ENCODE data around the gene GJC1. TPM values are rescaled to one million over a fixed set of nuclear protein-coding genes. Genes with fewer than 3 reads are reported as not detected.

Gene GJC1
- polyA plus RNA-seq, 1 of the 3 experiments (the other 2 are of a cell fraction) = 15.2 TPM

- Histone ChIP-seq H2AFZ (ENCODE audit: low read depth) (no peak overlapping the region), H4K20me1 (ENCODE audit: insufficient read depth) (0 out of 2 replicates have a peak, but pooled peaks cover 5% of the 10 kb centered on the region), H3K9ac (no peak overlapping the region), H3K4me1 (ENCODE audit: control insufficient read depth in 1 of 2, insufficient read depth in 2 of 2, low read depth in 1 of 2, low read length in 1 of 2) (no peaks in the 10 kb centered on the region), H3K4me3 (ENCODE audit: low read depth in 2 of 2, low read length in 1 of 2) (no peak overlapping the region), H3K27ac (ENCODE audit: low read depth in 2 of 2, low read length in 1 of 2) (no peak overlapping the region), H3K4me2 (no peak overlapping the region), H3F3A (replicated peaks; ENCODE audit: insufficient read depth) (peaks cover 26% of the 10 kb centered on the region), H3K9me3 (no peaks in the 10 kb centered on the region), H3K36me3 (replicated peaks in 1 of 2; ENCODE audit: control insufficient read depth in 1 of 2, insufficient read depth in 2 of 2, low read length in 1 of 2) (peaks cover 64 to 72% of the 10 kb centered on the region in 2 experiments), H3K79me2 (ENCODE audit: insufficient read depth) (peaks cover 12% of the 10 kb centered on the region; the same call in 1 of the 2 replicates), H3K27me3 (ENCODE audit: insufficient read depth) (no peaks in the 10 kb centered on the region), H3K9me2 (no peaks in the 10 kb centered on the region)
- TF ChIP-seq MXI1 (IDR thresholded peaks at IDR 0.05; ENCODE audit: low read depth, low read length) = no peak
- no peak for TF ChIP-seq SIN3A (IDR thresholded peaks at IDR 0.05; ENCODE audit: borderline replicate concordance, low read depth, low read length)
- no peak for TF ChIP-seq RAD21 (IDR thresholded peaks at IDR 0.05; ENCODE audit: low read length)
- TF ChIP-seq GATA2 (CRISPR knock-in tag; IDR thresholded peaks at IDR 0.05) = no peak
- TF ChIP-seq MAX (IDR thresholded peaks at IDR 0.05; ENCODE audit: low read depth) = no peak
- TF ChIP-seq RCOR1 (IDR thresholded peaks at IDR 0.05; ENCODE audit: low read length) = no peak
- no peak for TF ChIP-seq MEF2A (IDR thresholded peaks at IDR 0.05; ENCODE audit: borderline replicate concordance, low read depth)
- no peak for TF ChIP-seq NRF1 (IDR thresholded peaks at IDR 0.05; ENCODE audit: low read depth, low read length)
- TF ChIP-seq YY1 (IDR thresholded peaks at IDR 0.05; ENCODE audit: low read depth) = no peak
- DNase-seq = no peak
- POLR2A ChIA-PET = no interaction called here
- CTCF ChIA-PET = interaction anchor here (0.7 to 13.9 kb wide), 35 partner anchors 8 to 345 kb away, joined by 3 to 324 read pairs (median 5); partner anchors contain the start of genes EFTUD2 and PLCD3
- 94% methylated on average over 6 of the region's 6 CpGs for WGBS (ENCODE audit: low lambda C conversion rate)
Observed at GRCh38 chr17:44879376-44879775, 49.3 kb upstream of the GJC1 start.

- H3K9ac ChIP-seq = no peak overlapping the region
- H3K4me3 ChIP-seq (ENCODE audit: low read depth in 2 of 2, low read length in 1 of 2) = no peak overlapping the region; a peak in 1 of 4 replicates
- H3K4me1 ChIP-seq (ENCODE audit: control insufficient read depth in 1 of 2, insufficient read depth in 2 of 2, low read depth in 1 of 2, low read length in 1 of 2) = no peaks in the 10 kb centered on the region
- H3K27me3 ChIP-seq (ENCODE audit: insufficient read depth) = no peaks in the 10 kb centered on the region
- TF ChIP-seq RXRA (IDR thresholded peaks at IDR 0.05; ENCODE audit: borderline replicate concordance, low read depth) = no peak
- TF ChIP-seq SMC3 (IDR thresholded peaks at IDR 0.05; ENCODE audit: low read depth, low read length) = peak; percentile 52
- TF ChIP-seq NFIC (IDR thresholded peaks at IDR 0.05; ENCODE audit: borderline replicate concordance) = no peak
- TF ChIP-seq RFX5 (IDR thresholded peaks at IDR 0.05; ENCODE audit: low read length) = no peak
- TF ChIP-seq RAD21 (IDR thresholded peaks at IDR 0.05; ENCODE audit: low read length) = peak; percentile 61
- TF ChIP-seq ELF1 (IDR thresholded peaks at IDR 0.05) = no peak
- peak; percentile 80 for TF ChIP-seq CTCF (IDR thresholded peaks at IDR 0.05)
- no peaks in the 10 kb centered on the region for H3K9me3 ChIP-seq
- WGBS (ENCODE audit: low lambda C conversion rate) = 50% methylated on average over 6 of the region's 6 CpGs
- DNase-seq = peak; percentile 47
- H4K20me1 ChIP-seq (ENCODE audit: insufficient read depth) = 0 out of 2 replicates have a peak, but pooled peaks cover 5% of the 10 kb centered on the region
- peaks cover 12% of the 10 kb centered on the region; the same call in 1 of the 2 replicates for H3K79me2 ChIP-seq (ENCODE audit: insufficient read depth)
- H3K4me2 ChIP-seq = no peak overlapping the region
- peaks cover 68 to 76% of the 10 kb centered on the region in 2 experiments for H3K36me3 ChIP-seq (replicated peaks in 1 of 2; ENCODE audit: control insufficient read depth in 1 of 2, insufficient read depth in 2 of 2, low read length in 1 of 2)
- no peak overlapping the region for H2AFZ ChIP-seq (ENCODE audit: low read depth)
- H3K9me2 ChIP-seq = no peaks in the 10 kb centered on the region
- H3F3A ChIP-seq (replicated peaks; ENCODE audit: insufficient read depth) = peaks cover 30% of the 10 kb centered on the region
- no peak overlapping the region; a peak in 1 of 4 replicates for H3K27ac ChIP-seq (ENCODE audit: low read depth in 2 of 2, low read length in 1 of 2)
- CTCF ChIA-PET = interaction anchor here (0.6 to 13.9 kb wide), 48 partner anchors 9 to 345 kb away, joined by 3 to 324 read pairs (median 4); partner anchors contain the start of genes EFTUD2 and PLCD3
- POLR2A ChIA-PET = interaction anchor here (0.8 kb wide), 1 partner anchor 101 kb away, joined by 3 read pairs; no protein-coding TSS in a partner anchor
Observed at GRCh38 chr17:44878627-44879221, 48.6 kb upstream of the GJC1 start.
